GM12873 (cell line): Measurements from ENCODE around the gene PCP2.

ENCODE experiments used
- CTCF ChIP-seq: IDR thresholded peaks from 2 replicates; pipeline ENCODE4 v1.5.1; 2012; ENCODE audit warnings: low read depth, mild to moderate bottlenecking, moderate library complexity, low read length, control low read depth; ENCODE audit not compliant: insufficient read depth; ENCODE audit errors: missing control alignments

The PCP2 gene

GRCh38 chr19:7602935-7603497 is 30.5 kb downstream of the PCP2 start:
- TF ChIP-seq CTCF = no peak

- TF ChIP-seq CTCF = no peak
Measured at GRCh38 chr19:7602240-7602934, 31.1 kb downstream of the PCP2 start.

- no peak for TF ChIP-seq CTCF
Measured at GRCh38 chr19:7600721-7601120, 32.8 kb downstream of the PCP2 start.

- TF ChIP-seq CTCF = no peak
Measured at GRCh38 chr19:7598180-7598579, 35.3 kb downstream of the PCP2 start.

- no peak for TF ChIP-seq CTCF
Measured at GRCh38 chr19:7597689-7598088, 35.8 kb downstream of the PCP2 start.

GRCh38 chr19:7596211-7596937 is 37.1 kb downstream of the PCP2 start:
- no peak for TF ChIP-seq CTCF

GRCh38 chr19:7595466-7596133 is 37.9 kb downstream of the PCP2 start, which contains the start of gene CAMSAP3:
CAMSAP3 (plus strand) TSS chr19:7595863; CDS start chr19:7596003, 140 bp downstream.
- no peak for TF ChIP-seq CTCF
